ENCODE measurements around the gene BABAM1. TPM values are rescaled to one million over a fixed set of nuclear protein-coding genes. Genes with fewer than 3 reads are reported as not detected.
A peak's percentile ranks its signal among the peaks of the same experiment; 100 is the strongest.

BABAM1 gene
- total and polyA plus RNA-seq, 7 donors, result 71.4 to 101 (median 90.0) TPM

GRCh38 chr19:17246681-17247425, 20.4 kb upstream of the BABAM1 start:
- H3K36me3 ChIP-seq, result no peaks in the 10 kb centered on the region
- DNase-seq, result no peak
- H3K4me1 ChIP-seq, result peaks cover 0 to 42% (median 31%) of the 10 kb centered on the region in 4 donors
- TF ChIP-seq EP300 (IDR thresholded peaks at IDR 0.05) (no peak), POLR2AphosphoS5 (IDR thresholded peaks at IDR 0.05) (peak in 1 of 4 donors; percentile 18)
- H3K4me3 ChIP-seq, result peak overlapping the region; percentile 46 to 95 (median 84)
- no peaks in the 10 kb centered on the region for H3K9me3 ChIP-seq
- H3K27me3 ChIP-seq, result no peaks in the 10 kb centered on the region
- WGBS, 2 donors, result 6 to 20% methylated on average over 21 of the region's 21 CpGs
- intact Hi-C loops (cut with DNase I), result loop anchor here (5.0 kb wide), 2 partner anchors 35 to 60 kb away; partner anchors contain the start of genes ANKLE1, DDA1 and MRPL34
- peak overlapping the region; percentile 81 to 88 (median 84) for H3K27ac ChIP-seq

- H3K27ac ChIP-seq, result peak overlapping the region in 1 of 4 donors; percentile 8
- H3K4me1 ChIP-seq, result peaks cover 0 to 28% (median 20%) of the 10 kb centered on the region in 4 donors
- 28 to 68% methylated on average over 21 of the region's 21 CpGs for WGBS, 2 donors
- DNase-seq, result no peak
- TF ChIP-seq POLR2A (IDR thresholded peaks at IDR 0.05) (no peak), EP300 (IDR thresholded peaks at IDR 0.05) (no peak), CTCF (IDR thresholded peaks at IDR 0.05) (no peak), POLR2AphosphoS5 (IDR thresholded peaks at IDR 0.05) (no peak)
- no peaks in the 10 kb centered on the region for H3K36me3 ChIP-seq
- intact Hi-C loops (cut with DNase I), result loop anchor here (5.0 kb wide), 2 partner anchors 34 to 59 kb away; partner anchors contain the start of genes ANKLE1, DDA1 and MRPL34
- no peak overlapping the region for H3K4me3 ChIP-seq
- H3K27me3 ChIP-seq, result no peaks in the 10 kb centered on the region
- no peaks in the 10 kb centered on the region for H3K9me3 ChIP-seq
Observed at GRCh38 chr19:17248011-17248776, 19.0 kb upstream of the BABAM1 start.

- TF ChIP-seq CTCF (IDR thresholded peaks at IDR 0.05) (no peak), POLR2A (IDR thresholded peaks at IDR 0.05) (no peak), EP300 (IDR thresholded peaks at IDR 0.05) (no peak), POLR2AphosphoS5 (IDR thresholded peaks at IDR 0.05) (no peak)
- intact Hi-C loops (cut with DNase I), result loop anchor here (5.0 kb wide), 2 partner anchors 32 to 57 kb away; partner anchors contain the start of genes ANKLE1, DDA1 and MRPL34
- Histone ChIP-seq H3K36me3 (no peaks in the 10 kb centered on the region), H3K27ac (no peak overlapping the region), H3K4me1 (peaks cover 0 to 13% (median 10%) of the 10 kb centered on the region in 4 donors), H3K4me3 (no peak overlapping the region), H3K9me3 (no peaks in the 10 kb centered on the region), H3K27me3 (no peaks in the 10 kb centered on the region)
- WGBS, 2 donors, result 78 to 86% methylated on average over 15 of the region's 15 CpGs
- no peak for DNase-seq
Observed at GRCh38 chr19:17249887-17250548, 17.2 kb upstream of the BABAM1 start.

GRCh38 chr19:17254636-17255035, 12.6 kb upstream of the BABAM1 start:
- TF ChIP-seq EP300 (IDR thresholded peaks at IDR 0.05), result no peak
- no peak for TF ChIP-seq CTCF (IDR thresholded peaks at IDR 0.05)
- no peak for TF ChIP-seq POLR2A (IDR thresholded peaks at IDR 0.05)
- TF ChIP-seq POLR2AphosphoS5 (IDR thresholded peaks at IDR 0.05), result no peak

More at GRCh38 chr19:17254636-17255035, 12.6 kb upstream of the BABAM1 start:
- whole genome bisulfite sequencing, 2 donors, result 52 to 79% methylated on average over 10 of the region's 10 CpGs
- Histone ChIP-seq H3K36me3 (no peaks in the 10 kb centered on the region), H3K4me1 (no peaks in the 10 kb centered on the region), H3K9me3 (peaks cover 0 to 2% (median 0%) of the 10 kb centered on the region in 4 donors), H3K27ac (no peak overlapping the region), H3K4me3 (no peak overlapping the region), H3K27me3 (no peaks in the 10 kb centered on the region)
- DNase-seq, result no peak
- intact Hi-C loops (cut with DNase I), result no loop called here
